ENCODE results near the gene KDM5A. TPM values are rescaled to one million over a fixed set of nuclear protein-coding genes. Genes with fewer than 3 reads are reported as not detected.
A peak's percentile ranks its signal among the peaks of the same experiment; 100 is the strongest.

Gene KDM5A
- total and polyA plus RNA-seq, 5 donors = 6.4 to 36.8 (median 34.1) TPM

GRCh38 chr12:272942-273341 is 116.2 kb downstream of the KDM5A start:
- 90% methylated on average over 6 of the region's 6 CpGs for WGBS
- no peak for DNase-seq
- no peak for ATAC-seq

DNA sequence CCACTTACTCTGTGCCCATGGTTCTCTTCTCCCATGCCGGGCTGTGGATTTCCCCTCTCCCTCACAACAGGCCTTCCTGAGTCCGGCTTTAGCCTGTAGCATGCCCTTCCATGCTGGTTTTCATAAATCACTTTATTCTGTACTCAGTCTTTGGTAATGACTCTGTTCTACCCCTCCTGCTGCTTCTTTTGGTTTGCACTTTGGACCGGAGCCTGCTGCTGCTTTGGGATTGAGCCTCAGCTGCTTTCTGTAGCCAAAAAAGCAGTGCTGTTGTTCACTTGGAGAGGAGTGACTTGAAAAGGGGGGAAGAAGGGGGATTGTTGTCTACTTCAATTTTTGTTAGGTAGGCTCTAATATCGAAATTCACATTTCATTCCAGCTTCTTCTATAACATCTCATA is 118.0 kb downstream of the KDM5A start:
- DNase-seq (peak in 2 of 3 donors; percentile 47 to 68), ATAC-seq (peak in 1 of 2 donors; percentile 51)
- no peak overlapping the region for H3K27ac ChIP-seq (ENCODE audit: low read length)
- peaks cover 3% of the 10 kb centered on the region for H3K4me1 ChIP-seq (ENCODE audit: control insufficient read depth, insufficient read depth, low read length)
- intact Hi-C loops (cut with DNase I) = no loop called here
- no peak overlapping the region for H3K4me3 ChIP-seq (ENCODE audit: low read length)
- no peaks in the 10 kb centered on the region for H3K27me3 ChIP-seq (ENCODE audit: control insufficient read depth, insufficient read depth)
- WGBS = 61% methylated on average over 4 of the region's 4 CpGs
- no peaks in the 10 kb centered on the region for H3K9me3 ChIP-seq (ENCODE audit: control insufficient read depth, low read length)

More at GRCh38 chr12:272942-273341, 116.2 kb downstream of the KDM5A start:
- no peaks in the 10 kb centered on the region for H3K9me3 ChIP-seq (ENCODE audit: control insufficient read depth, low read length)
- H3K27me3 ChIP-seq (ENCODE audit: control insufficient read depth, insufficient read depth) = no peaks in the 10 kb centered on the region
- intact Hi-C loops (cut with DNase I) = no loop called here
- H3K27ac ChIP-seq (ENCODE audit: low read length) = no peak overlapping the region
- peaks cover 2% of the 10 kb centered on the region for H3K4me1 ChIP-seq (ENCODE audit: control insufficient read depth, insufficient read depth, low read length)
- H3K4me3 ChIP-seq (ENCODE audit: low read length) = no peak overlapping the region

DNA sequence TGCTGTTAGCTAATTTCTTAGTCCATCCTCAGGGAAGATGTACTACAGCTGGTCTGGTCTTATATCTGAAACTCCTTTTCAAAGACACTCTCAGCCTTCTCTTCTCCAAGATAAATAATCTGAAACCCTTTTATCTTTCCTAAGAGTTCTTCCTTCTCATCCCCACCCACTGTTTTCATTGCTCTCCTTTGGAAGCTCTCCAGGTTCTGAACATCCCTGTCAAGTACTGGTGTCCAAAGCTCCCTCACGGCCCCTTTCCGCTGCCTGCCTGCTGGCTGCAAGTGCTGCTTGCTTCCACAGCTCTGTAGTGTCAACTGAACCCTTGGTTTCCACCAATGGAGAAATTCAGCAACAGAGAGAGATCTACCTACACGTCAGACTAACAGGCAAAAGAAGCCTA is 119.9 kb downstream of the KDM5A start:
- Histone ChIP-seq H3K4me3 (ENCODE audit: low read length) (no peak overlapping the region), H3K4me1 (ENCODE audit: control insufficient read depth, insufficient read depth, low read length) (peaks cover 3% of the 10 kb centered on the region), H3K9me3 (ENCODE audit: control insufficient read depth, low read length) (no peaks in the 10 kb centered on the region), H3K27ac (ENCODE audit: low read length) (no peak overlapping the region), H3K27me3 (ENCODE audit: control insufficient read depth, insufficient read depth) (no peaks in the 10 kb centered on the region)
- WGBS = 21% methylated on average over 3 of the region's 3 CpGs
- intact Hi-C loops (cut with DNase I) = no loop called here
- DNase-seq = peak in 1 of 3 donors; percentile 59
- ATAC-seq = peak; percentile 38 to 64

DNA sequence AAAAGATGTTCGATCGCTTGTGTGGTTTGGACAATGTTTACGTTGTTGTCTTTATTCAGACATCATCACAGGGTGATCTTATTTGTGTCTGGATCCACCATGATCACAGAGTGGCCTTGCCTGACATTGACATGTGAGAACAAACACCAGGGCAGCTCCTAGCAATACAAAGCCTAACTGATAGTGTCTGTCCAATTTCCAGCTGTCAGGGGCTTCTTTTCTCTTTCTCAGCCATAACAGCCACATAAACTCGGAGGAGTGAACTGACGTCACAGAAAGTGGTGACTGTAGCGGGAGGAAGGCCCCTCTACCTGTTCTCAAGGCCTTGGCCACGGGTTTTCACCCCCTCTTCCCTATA is 120.7 kb downstream of the KDM5A start:
- ATAC-seq (peak; percentile 25 to 34), DNase-seq (no peak)
- H3K27ac ChIP-seq (ENCODE audit: low read length) = peak overlapping the region; percentile 39
- H3K4me1 ChIP-seq (ENCODE audit: control insufficient read depth, insufficient read depth, low read length) = peaks cover 6% of the 10 kb centered on the region
- intact Hi-C loops (cut with DNase I) = no loop called here
- no peak overlapping the region for H3K4me3 ChIP-seq (ENCODE audit: low read length)
- WGBS = 38% methylated on average over 7 of the region's 7 CpGs
- no peaks in the 10 kb centered on the region for H3K27me3 ChIP-seq (ENCODE audit: control insufficient read depth, insufficient read depth)
- H3K9me3 ChIP-seq (ENCODE audit: control insufficient read depth, low read length) = no peaks in the 10 kb centered on the region

- peak; percentile 61 to 62 for ATAC-seq
These were observed 121.3 kb downstream of the KDM5A start for GRCh38 chr12:267581-268482.

GRCh38 chr12:265096-265495 is 124.0 kb downstream of the KDM5A start:
- 31% methylated on average over 3 of the region's 3 CpGs for WGBS
- no peaks in the 10 kb centered on the region for H3K27me3 ChIP-seq (ENCODE audit: control insufficient read depth, insufficient read depth)
- no peak for DNase-seq
- peaks cover 6% of the 10 kb centered on the region for H3K4me1 ChIP-seq (ENCODE audit: control insufficient read depth, insufficient read depth, low read length)
- H3K27ac ChIP-seq (ENCODE audit: low read length) = no peak overlapping the region
- ATAC-seq = no peak
- intact Hi-C loops (cut with DNase I) = no loop called here
- H3K4me3 ChIP-seq (ENCODE audit: low read length) = no peak overlapping the region
- no peaks in the 10 kb centered on the region for H3K9me3 ChIP-seq (ENCODE audit: control insufficient read depth, low read length)

More at GRCh38 chr12:267581-268482, 121.3 kb downstream of the KDM5A start:
- intact Hi-C loops (cut with DNase I) = no loop called here
- WGBS = 25% methylated on average over 14 of the region's 14 CpGs
- peaks cover 6% of the 10 kb centered on the region for H3K4me1 ChIP-seq (ENCODE audit: control insufficient read depth, insufficient read depth, low read length)
- H3K4me3 ChIP-seq (ENCODE audit: low read length) = no peak overlapping the region
- H3K27ac ChIP-seq (ENCODE audit: low read length) = peak overlapping the region; percentile 39
- H3K27me3 ChIP-seq (ENCODE audit: control insufficient read depth, insufficient read depth) = no peaks in the 10 kb centered on the region
- no peak for DNase-seq
- no peaks in the 10 kb centered on the region for H3K9me3 ChIP-seq (ENCODE audit: control insufficient read depth, low read length)

- H3K27me3 ChIP-seq (ENCODE audit: control insufficient read depth, insufficient read depth) = no peaks in the 10 kb centered on the region
- no peak overlapping the region for H3K4me3 ChIP-seq (ENCODE audit: low read length)
- H3K27ac ChIP-seq (ENCODE audit: low read length) = no peak overlapping the region
- ATAC-seq (no peak), DNase-seq (no peak)
- H3K4me1 ChIP-seq (ENCODE audit: control insufficient read depth, insufficient read depth, low read length) = peaks cover 6% of the 10 kb centered on the region
- intact Hi-C loops (cut with DNase I) = no loop called here
- H3K9me3 ChIP-seq (ENCODE audit: control insufficient read depth, low read length) = no peaks in the 10 kb centered on the region
- WGBS = 27% methylated on average over 3 of the region's 3 CpGs
These were observed 124.9 kb downstream of the KDM5A start for GRCh38 chr12:264269-264668.

GRCh38 chr12:263574-263973 is 125.5 kb downstream of the KDM5A start:
- Histone ChIP-seq H3K27me3 (ENCODE audit: control insufficient read depth, insufficient read depth) (no peaks in the 10 kb centered on the region), H3K4me3 (ENCODE audit: low read length) (no peak overlapping the region), H3K9me3 (ENCODE audit: control insufficient read depth, low read length) (no peaks in the 10 kb centered on the region), H3K4me1 (ENCODE audit: control insufficient read depth, insufficient read depth, low read length) (peaks cover 6% of the 10 kb centered on the region), H3K27ac (ENCODE audit: low read length) (no peak overlapping the region)
- 73% methylated on average over 9 of the region's 9 CpGs for WGBS
- peak; percentile 8 to 20 for ATAC-seq
- intact Hi-C loops (cut with DNase I) = no loop called here
- no peak for DNase-seq

GRCh38 chr12:262817-263216 is 126.3 kb downstream of the KDM5A start, which contains the start of gene SLC6A13:
SLC6A13 (minus strand) TSS chr12:262836; CDS start chr12:260052, 2,784 bp downstream.
- H3K27me3 ChIP-seq (ENCODE audit: control insufficient read depth, insufficient read depth) = no peaks in the 10 kb centered on the region
- intact Hi-C loops (cut with DNase I) = no loop called here
- no peaks in the 10 kb centered on the region for H3K9me3 ChIP-seq (ENCODE audit: control insufficient read depth, low read length)
- peak; percentile 56 to 78 for ATAC-seq
- DNase-seq = peak in 2 of 3 donors; percentile 57 to 63
- H3K4me3 ChIP-seq (ENCODE audit: low read length) = no peak within 1 kb of the TSS
- H3K4me1 ChIP-seq (ENCODE audit: control insufficient read depth, insufficient read depth, low read length) = peaks cover 3% of the 10 kb centered on the region
- H3K27ac ChIP-seq (ENCODE audit: low read length) = no peak within 1 kb of the TSS
- WGBS = 23% methylated on average over 7 of the region's 7 CpGs

- Histone ChIP-seq H3K4me1 (ENCODE audit: control insufficient read depth, insufficient read depth, low read length) (peaks cover 3% of the 10 kb centered on the region), H3K4me3 (ENCODE audit: low read length) (no peak overlapping the region), H3K9me3 (ENCODE audit: control insufficient read depth, low read length) (no peaks in the 10 kb centered on the region), H3K27me3 (ENCODE audit: control insufficient read depth, insufficient read depth) (no peaks in the 10 kb centered on the region), H3K27ac (ENCODE audit: low read length) (no peak overlapping the region)
- intact Hi-C loops (cut with DNase I) = no loop called here
- DNase-seq (no peak), ATAC-seq (no peak)
These were observed 127.0 kb downstream of the KDM5A start for GRCh38 chr12:262113-262512.

DNA sequence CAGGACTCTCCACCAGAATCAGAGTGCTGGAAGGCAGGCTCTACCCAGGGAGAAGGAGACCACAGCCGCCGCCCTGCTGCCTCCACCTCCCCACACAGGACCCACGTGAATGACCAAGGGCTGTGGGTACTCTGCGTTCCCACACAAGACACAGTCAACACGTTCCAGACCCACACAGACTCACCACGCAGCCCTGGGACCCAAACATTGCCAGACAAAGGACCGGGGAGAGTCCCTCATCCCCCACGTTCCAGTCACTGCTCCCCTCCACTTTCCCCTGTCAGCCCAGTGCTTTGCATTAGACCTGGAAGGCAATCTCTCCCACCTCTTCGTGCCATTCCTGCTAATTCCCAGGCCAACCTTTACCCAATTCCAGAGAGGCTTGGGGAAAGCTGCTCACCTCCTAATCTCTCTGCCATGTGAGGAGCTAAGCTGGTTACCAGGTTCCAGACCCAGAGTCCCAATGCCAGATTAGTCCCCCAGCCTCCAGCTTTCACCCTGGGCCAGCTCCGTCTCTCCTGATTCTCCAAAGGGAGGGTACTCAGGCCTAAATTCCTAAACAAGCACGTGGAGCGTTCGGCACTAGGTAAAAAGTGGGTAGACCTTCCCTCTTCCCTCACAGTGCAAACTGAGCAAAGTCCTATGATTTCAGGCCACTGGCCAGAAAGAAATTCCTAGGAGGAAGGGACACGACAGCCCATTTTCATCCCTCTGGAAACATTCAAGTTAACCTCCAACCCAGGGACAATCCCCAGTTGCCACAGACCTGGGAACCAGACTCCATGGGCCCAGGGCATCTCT is 131.4 kb downstream of the KDM5A start:
- intact Hi-C loops (cut with DNase I) = no loop called here
- Histone ChIP-seq H3K27ac (ENCODE audit: low read length) (no peak overlapping the region), H3K9me3 (ENCODE audit: control insufficient read depth, low read length) (no peaks in the 10 kb centered on the region), H3K4me1 (ENCODE audit: control insufficient read depth, insufficient read depth, low read length) (no peaks in the 10 kb centered on the region), H3K4me3 (ENCODE audit: low read length) (no peak overlapping the region), H3K27me3 (ENCODE audit: control insufficient read depth, insufficient read depth) (no peaks in the 10 kb centered on the region)
- DNase-seq (no peak), ATAC-seq (no peak)
- 65% methylated on average over 14 of the region's 14 CpGs for WGBS

All from right cardiac atrium (tissue), 5 donors.